SK-N-SH (cell line): Measurements from ENCODE around the gene SELENOP.

Source experiments
- CHD2 ChIP-seq: fragments of 150-350 bp; IDR thresholded peaks from 2 replicates; pipeline ENCODE4 v1.6.1; 2018; ENCODE audit warnings: low read length; ENCODE audit not compliant: partially characterized antibody
- MEF2A ChIP-seq: IDR thresholded peaks from 2 replicates; pipeline ENCODE4 v1.4.0; 2012; ENCODE audit warnings: low read depth, borderline replicate concordance
- NFIC ChIP-seq: IDR thresholded peaks from 2 replicates; pipeline ENCODE4 v1.4.0; 2012; ENCODE audit warnings: borderline replicate concordance
- POLR2AphosphoS5 ChIP-seq: IDR thresholded peaks from 2 replicates; pipeline ENCODE4 v1.6.1; 2012; ENCODE audit warnings: low read depth, low read length
- TAF1 ChIP-seq: IDR thresholded peaks from 2 replicates; pipeline ENCODE4 v1.6.1; 2012; ENCODE audit warnings: low read depth, mild to moderate bottlenecking, low read length, moderate library complexity, borderline replicate concordance
- TF ChIP-seq, protein P1 (sequence below): fragments of 200-600 bp; sonication (generic); IDR thresholded peaks from 2 replicates; pipeline ENCODE4 v1.6.1; 2017; ENCODE audit warnings: antibody characterized with exemption, mild to moderate bottlenecking, moderate library complexity
- TF ChIP-seq, protein P2 (sequence below): fragments of 150-350 bp; IDR thresholded peaks from 2 replicates; pipeline ENCODE4 v1.6.1; 2016; ENCODE audit warnings: mild to moderate bottlenecking, low read depth, low read length

DNA sequence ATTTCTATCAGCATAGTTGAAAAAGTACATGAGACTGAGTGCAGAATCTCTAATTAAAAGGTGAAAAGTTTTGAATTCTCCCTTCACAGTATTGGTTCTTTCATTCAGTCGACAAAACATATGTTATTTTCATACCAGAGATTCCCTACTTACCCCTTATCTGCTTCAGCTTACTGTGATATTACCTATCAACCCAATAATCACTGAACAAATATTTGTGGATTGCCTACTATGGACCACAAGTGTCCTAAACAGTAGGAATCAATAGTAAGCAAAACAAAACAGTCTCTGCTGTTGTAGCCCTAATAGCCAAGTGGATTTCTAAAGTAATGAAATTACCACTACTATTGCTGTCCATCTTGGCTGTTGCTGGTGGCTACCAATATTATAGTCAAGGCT is 43.6 kb downstream of the SELENOP start:
- TF ChIP-seq, protein P1, sequence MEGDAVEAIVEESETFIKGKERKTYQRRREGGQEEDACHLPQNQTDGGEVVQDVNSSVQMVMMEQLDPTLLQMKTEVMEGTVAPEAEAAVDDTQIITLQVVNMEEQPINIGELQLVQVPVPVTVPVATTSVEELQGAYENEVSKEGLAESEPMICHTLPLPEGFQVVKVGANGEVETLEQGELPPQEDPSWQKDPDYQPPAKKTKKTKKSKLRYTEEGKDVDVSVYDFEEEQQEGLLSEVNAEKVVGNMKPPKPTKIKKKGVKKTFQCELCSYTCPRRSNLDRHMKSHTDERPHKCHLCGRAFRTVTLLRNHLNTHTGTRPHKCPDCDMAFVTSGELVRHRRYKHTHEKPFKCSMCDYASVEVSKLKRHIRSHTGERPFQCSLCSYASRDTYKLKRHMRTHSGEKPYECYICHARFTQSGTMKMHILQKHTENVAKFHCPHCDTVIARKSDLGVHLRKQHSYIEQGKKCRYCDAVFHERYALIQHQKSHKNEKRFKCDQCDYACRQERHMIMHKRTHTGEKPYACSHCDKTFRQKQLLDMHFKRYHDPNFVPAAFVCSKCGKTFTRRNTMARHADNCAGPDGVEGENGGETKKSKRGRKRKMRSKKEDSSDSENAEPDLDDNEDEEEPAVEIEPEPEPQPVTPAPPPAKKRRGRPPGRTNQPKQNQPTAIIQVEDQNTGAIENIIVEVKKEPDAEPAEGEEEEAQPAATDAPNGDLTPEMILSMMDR: no peak
- no peak for TF ChIP-seq MEF2A
- TF ChIP-seq, protein P2, sequence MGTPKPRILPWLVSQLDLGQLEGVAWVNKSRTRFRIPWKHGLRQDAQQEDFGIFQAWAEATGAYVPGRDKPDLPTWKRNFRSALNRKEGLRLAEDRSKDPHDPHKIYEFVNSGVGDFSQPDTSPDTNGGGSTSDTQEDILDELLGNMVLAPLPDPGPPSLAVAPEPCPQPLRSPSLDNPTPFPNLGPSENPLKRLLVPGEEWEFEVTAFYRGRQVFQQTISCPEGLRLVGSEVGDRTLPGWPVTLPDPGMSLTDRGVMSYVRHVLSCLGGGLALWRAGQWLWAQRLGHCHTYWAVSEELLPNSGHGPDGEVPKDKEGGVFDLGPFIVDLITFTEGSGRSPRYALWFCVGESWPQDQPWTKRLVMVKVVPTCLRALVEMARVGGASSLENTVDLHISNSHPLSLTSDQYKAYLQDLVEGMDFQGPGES: no peak
- TF ChIP-seq NFIC: no peak
- TF ChIP-seq POLR2AphosphoS5: no peak
- no peak for TF ChIP-seq CHD2
- no peak for TF ChIP-seq TAF1
